Common myeloid progenitor, CD34-positive (primary cell): ENCODE data around the gene PARD6B.
"Not testable (repeated sequence)": the region's sequence is repeated elsewhere in the genome, so short reads cannot be mapped to it uniquely, and the experiment has no call there.

ENCODE experiments used
- CTCF ChIA-PET: fragments of 350-600 bp; sonication (Branson Sonifier 250); formaldehyde crosslinking; loops from one replicate; lab custom pipeline; 2021; ENCODE audit warnings: antibody characterized with exemption; lab: Charles Lee
- POLR2A ChIA-PET: fragments of 350-600 bp; sonication (Branson Sonifier 250); formaldehyde crosslinking; loops from one replicate; lab custom pipeline; 2021; ENCODE audit warnings: antibody characterized with exemption; lab: Charles Lee
- DNase-seq, 3 donors: peaks; one replicate each; pipeline versions ENCODE4 v3.0.0 to v3.0.0-alpha.2; 2013
- H3K27ac ChIP-seq, 2 experiments: 1 replicate in 1 of 2; 2 replicates in 1 of 2; pipeline ENCODE4 v1.7.0; 2013; ENCODE audit warnings: inconsistent platforms in 2 of 2, low read length in 2 of 2, mild to moderate bottlenecking in 2 of 2, low read depth in 1 of 2, moderate library complexity in 1 of 2; ENCODE audit not compliant: severe bottlenecking in 2 of 2, insufficient read depth in 1 of 2, poor library complexity in 1 of 2
- H3K27me3 ChIP-seq, 5 experiments: replicated peaks in 2 of 5; 1 replicate in 3 of 5; 2 replicates in 2 of 5; pipeline versions ENCODE4 v1.6.1 to v1.7.0; 2013; ENCODE audit warnings: low read length in 4 of 5, mild to moderate bottlenecking in 2 of 5, moderate library complexity in 2 of 5, inconsistent platforms in 1 of 5; ENCODE audit not compliant: insufficient read depth in 5 of 5, control insufficient read depth in 4 of 5
- H3K36me3 ChIP-seq, 4 experiments: 1 replicate in 2 of 4; 2 replicates in 2 of 4; pipeline versions ENCODE4 v1.6.1 to v1.7.0; 2013; ENCODE audit warnings: low read length in 3 of 4, control low read depth in 1 of 4, mild to moderate bottlenecking in 1 of 4; ENCODE audit not compliant: control insufficient read depth in 4 of 4, insufficient read depth in 4 of 4
- H3K4me1 ChIP-seq, 4 experiments: 1 replicate in 3 of 4; 2 replicates in 1 of 4; pipeline versions ENCODE4 v1.6.1 to v1.7.1; 2013; ENCODE audit warnings: low read length in 3 of 4, mild to moderate bottlenecking in 3 of 4, control low read depth in 1 of 4, inconsistent platforms in 1 of 4, moderate library complexity in 1 of 4; ENCODE audit not compliant: control insufficient read depth in 4 of 4, insufficient read depth in 4 of 4; ENCODE audit errors: control extremely low read depth in 1 of 4
- H3K4me3 ChIP-seq, 7 experiments: 1 replicate in 4 of 7; 2 replicates in 3 of 7; pipeline versions ENCODE4 v1.5.1 to v1.7.0; 2013; ENCODE audit warnings: mild to moderate bottlenecking in 7 of 7, low read length in 6 of 7, moderate library complexity in 6 of 7, inconsistent platforms in 2 of 7, low read depth in 2 of 7, control low read depth in 1 of 7; ENCODE audit not compliant: insufficient read depth in 4 of 7, control insufficient read depth in 1 of 7; ENCODE audit errors: extremely low read depth in 1 of 7
- H3K9me3 ChIP-seq, 5 experiments: 1 replicate in 4 of 5; 2 replicates in 1 of 5; pipeline versions ENCODE4 v1.6.1 to v1.7.1; 2013; ENCODE audit warnings: low read length in 4 of 5, mild to moderate bottlenecking in 2 of 5, inconsistent platforms in 1 of 5, low read depth in 1 of 5, moderate library complexity in 1 of 5; ENCODE audit not compliant: control insufficient read depth in 4 of 5, insufficient read depth in 2 of 5; ENCODE audit errors: control extremely low read depth in 1 of 5
- WGBS: methylation state at CpG from one replicate; pipeline ENCODE4 v1.1.5; 2013; ENCODE audit not compliant: insufficient coverage; 5-methylcytosine and 5-hydroxymethylcytosine counted together

Gene PARD6B

DNA sequence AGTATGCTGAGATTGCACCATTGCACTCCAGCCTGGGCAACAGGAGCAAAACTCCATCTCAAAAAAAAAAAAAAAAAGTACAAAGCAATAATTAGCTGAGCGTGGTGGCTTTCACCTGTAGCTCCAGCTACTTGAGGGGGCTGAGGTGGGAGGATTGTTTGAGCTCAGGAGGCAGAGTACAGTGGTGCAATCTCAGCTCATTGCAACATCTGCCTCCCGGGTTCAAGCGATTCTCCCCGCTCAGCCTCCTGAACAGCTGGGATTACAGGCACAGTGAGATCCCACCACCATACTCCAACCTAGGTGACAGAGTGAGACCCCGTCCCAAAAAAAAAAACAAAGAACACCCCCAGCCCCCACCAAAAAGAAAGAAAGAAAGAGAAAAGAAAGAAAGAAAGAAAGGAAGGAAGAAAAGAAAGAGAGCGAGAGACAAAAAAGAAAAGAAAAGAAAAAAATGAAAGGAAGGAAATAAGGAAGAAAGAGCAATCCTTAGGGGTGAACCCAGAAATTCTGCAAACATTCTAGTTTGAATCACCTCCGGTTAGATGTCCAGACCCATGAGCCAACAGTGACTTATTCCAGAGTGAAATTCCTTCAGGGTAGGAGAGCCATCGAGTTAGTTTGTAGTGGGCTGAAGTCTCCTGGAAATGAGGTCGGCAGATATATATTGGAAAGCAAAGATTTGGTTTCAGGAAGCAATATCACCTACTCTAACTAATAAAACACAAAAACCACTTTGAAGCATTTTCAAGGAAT is 36.8 kb upstream of the PARD6B start:
- ChIA-PET CTCF (interaction anchor here (1.1 kb wide), 1 partner anchor 35 kb away, joined by 4 read pairs; no protein-coding TSS in a partner anchor), POLR2A (no interaction called here)
- Histone ChIP-seq H3K4me3 (no peak overlapping the region), H3K36me3 (no peaks in the 10 kb centered on the region), H3K9me3 (no peaks in the 10 kb centered on the region), H3K27me3 (peaks cover 0 to 2% (median 0%) of the 10 kb centered on the region in 5 experiments), H3K27ac (no peak overlapping the region), H3K4me1 (peaks cover 3 to 35% (median 19%) of the 10 kb centered on the region in 4 experiments)
- no peak for DNase-seq
- WGBS = 93% methylated on average over 2 of the region's 9 CpGs

DNA sequence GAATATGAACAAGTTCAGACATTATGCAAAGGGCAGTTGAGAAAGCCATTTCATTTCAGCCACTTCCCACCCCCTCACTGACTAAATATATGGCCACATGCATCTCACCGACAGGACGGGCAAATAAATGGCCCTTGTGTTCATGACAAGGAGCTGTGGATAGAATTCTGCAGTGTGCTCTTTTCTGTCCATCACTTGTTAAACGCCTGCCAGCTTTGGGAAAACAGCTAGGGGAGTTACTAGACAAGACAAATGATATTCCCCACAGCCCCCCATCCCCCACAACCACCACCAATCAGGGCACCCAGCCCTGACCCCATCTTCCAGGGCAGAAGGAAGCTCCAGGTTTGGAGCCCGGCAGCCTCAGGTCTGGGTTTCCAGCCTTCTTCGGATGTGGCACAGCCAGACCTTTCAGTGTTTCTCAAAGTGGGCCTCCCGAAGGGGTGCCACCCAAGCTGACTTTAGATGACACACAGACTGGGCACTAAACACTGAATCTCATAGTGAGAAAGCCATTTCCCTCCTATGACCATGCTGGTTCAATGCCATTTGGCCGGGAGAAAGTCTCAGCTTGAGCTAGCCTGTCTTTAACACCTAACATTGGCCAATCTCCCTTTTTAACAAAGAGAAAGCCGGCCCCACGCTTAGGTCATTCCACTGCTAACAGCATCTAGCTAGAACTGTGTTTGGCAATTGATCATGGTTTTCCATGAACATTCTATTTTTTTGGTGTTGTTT is 36.1 kb upstream of the PARD6B start:
- ChIA-PET CTCF (interaction anchor here (0.8 to 1.5 kb wide), 11 partner anchors 10 to 107 kb away, joined by 3 to 7 read pairs (median 3); no protein-coding TSS in a partner anchor), POLR2A (no interaction called here)
- H3K27me3 ChIP-seq = peaks cover 0 to 2% (median 0%) of the 10 kb centered on the region in 5 experiments
- H3K4me3 ChIP-seq = no peak overlapping the region
- DNase-seq = no peak
- no peaks in the 10 kb centered on the region for H3K9me3 ChIP-seq
- H3K4me1 ChIP-seq = peaks cover 0 to 27% (median 15%) of the 10 kb centered on the region in 4 experiments
- no peak overlapping the region for H3K27ac ChIP-seq
- WGBS = 87% methylated on average over 4 of the region's 9 CpGs
- no peaks in the 10 kb centered on the region for H3K36me3 ChIP-seq

- H3K36me3 ChIP-seq, H3K4me3 ChIP-seq, DNase-seq, H3K27ac ChIP-seq, H3K9me3 ChIP-seq, H3K27me3 ChIP-seq, H3K4me1 ChIP-seq, POLR2A ChIA-PET: not testable (repeated sequence)
- 97% methylated on average over 7 of the region's 7 CpGs for WGBS
- CTCF ChIA-PET = interaction anchor here (0.6 kb wide), 1 partner anchor 991 kb away, joined by 3 read pairs; no protein-coding TSS in a partner anchor
These were observed 33.1 kb upstream of the PARD6B start for GRCh38 chr20:50698255-50698654.

DNA sequence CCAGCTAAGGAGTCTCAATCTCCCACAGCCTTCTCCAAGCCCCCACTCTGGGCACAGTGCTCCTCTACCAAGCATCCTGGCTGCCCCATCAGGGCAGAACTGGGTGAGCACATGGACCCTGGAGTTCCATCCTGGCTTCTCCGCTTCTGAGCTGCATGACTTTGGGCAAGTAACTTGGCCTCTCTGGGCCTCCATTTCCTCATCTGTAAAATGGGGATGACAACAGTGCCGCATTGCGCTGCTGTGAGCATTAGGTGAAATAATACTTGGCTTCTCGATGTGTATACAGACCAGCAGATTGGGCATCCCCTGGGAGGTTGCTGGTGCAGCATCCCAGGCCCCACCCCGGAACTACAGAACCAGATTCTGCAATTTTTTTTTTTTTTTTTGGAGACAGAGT is 31.7 kb upstream of the PARD6B start:
- no peaks in the 10 kb centered on the region for H3K36me3 ChIP-seq
- H3K4me1 ChIP-seq = no peaks in the 10 kb centered on the region
- H3K27me3 ChIP-seq = no peaks in the 10 kb centered on the region
- WGBS = 94% methylated on average over 5 of the region's 5 CpGs
- ChIA-PET POLR2A (no interaction called here), CTCF (no interaction called here)
- no peaks in the 10 kb centered on the region for H3K9me3 ChIP-seq
- no peak for DNase-seq
- no peak overlapping the region for H3K27ac ChIP-seq
- no peak overlapping the region for H3K4me3 ChIP-seq

GRCh38 chr20:50701041-50701963 is 30.1 kb upstream of the PARD6B start:
- Histone ChIP-seq H3K4me1 (no peaks in the 10 kb centered on the region), H3K36me3 (no peaks in the 10 kb centered on the region), H3K4me3 (no peak overlapping the region), H3K9me3 (no peaks in the 10 kb centered on the region), H3K27me3 (no peaks in the 10 kb centered on the region), H3K27ac (no peak overlapping the region)
- 95% methylated on average over 7 of the region's 11 CpGs for WGBS
- POLR2A ChIA-PET = no interaction called here
- CTCF ChIA-PET = interaction anchor here (0.6 to 1.0 kb wide), 3 partner anchors 11 to 1547 kb away, joined by 3 read pairs; no protein-coding TSS in a partner anchor
- DNase-seq = no peak

GRCh38 chr20:50703651-50704438 is 27.5 kb upstream of the PARD6B start:
- POLR2A ChIA-PET = interaction anchor here (0.7 kb wide), 1 partner anchor 545 kb away, joined by 3 read pairs; no protein-coding TSS in a partner anchor
- not testable (repeated sequence) for H3K27ac ChIP-seq, H3K27me3 ChIP-seq, H3K4me1 ChIP-seq, H3K9me3 ChIP-seq, H3K36me3 ChIP-seq, H3K4me3 ChIP-seq, DNase-seq
- whole genome bisulfite sequencing = 81% methylated on average over 6 of the region's 9 CpGs
- CTCF ChIA-PET = interaction anchor here (1.3 kb wide), 1 partner anchor 13 kb away, joined by 3 read pairs; the partner anchor contains the start of gene RIPOR3
